HEK293 (cell line): Measurements from ENCODE around the gene PET100.
A peak's percentile ranks its signal among the peaks of the same experiment; 100 is the strongest.

Source experiments
- CTCF ChIA-PET: fragments of 350-600 bp; formaldehyde crosslinking; extraction: SDS; loops from one replicate; lab custom pipeline; 2021; ENCODE audit warnings: antibody characterized with exemption; lab: Yijun Ruan, JAX
- POLR2A ChIA-PET: fragments of 300-600 bp; formaldehyde crosslinking; extraction: SDS; loops from one replicate; lab custom pipeline; 2020; ENCODE audit warnings: antibody characterized with exemption, inconsistent platforms; lab: Yijun Ruan, JAX
- H3K27ac ChIP-seq: fragments of 200-500 bp; sonication (Bioruptor generic); 2 replicates; pipeline ENCODE4 v1.5.1; 2014; ENCODE audit warnings: low read depth, low read length, control low read depth, inconsistent platforms; ENCODE audit errors: extremely low read depth
- H3K36me3 ChIP-seq, 2 experiments: fragments of 200-500 bp in 1 of 2; sonication (Bioruptor generic) in 1 of 2; 1 replicate in 1 of 2; 2 replicates in 1 of 2; pipeline ENCODE4 v1.5.1; 2014 to 2017; ENCODE audit warnings: inconsistent platforms in 2 of 2, low read length in 2 of 2; ENCODE audit not compliant: control insufficient read depth in 2 of 2, insufficient read depth in 1 of 2
- H3K4me1 ChIP-seq: fragments of 200-500 bp; sonication (Bioruptor generic); 2 replicates; pipeline ENCODE4 v1.5.1; 2014; ENCODE audit warnings: mild to moderate bottlenecking, low read length, inconsistent platforms; ENCODE audit not compliant: control insufficient read depth, insufficient read depth
- H3K4me3 ChIP-seq: 2 replicates; pipeline ENCODE4 v1.5.1; 2011; ENCODE audit warnings: low read depth, mild to moderate bottlenecking, control low read depth, low read length, moderate library complexity
- H3K9me3 ChIP-seq: fragments of 200-500 bp; sonication (Bioruptor generic); 2 replicates; pipeline ENCODE4 v1.5.1; 2014; ENCODE audit warnings: low read depth, low read length, inconsistent platforms; ENCODE audit not compliant: control insufficient read depth, insufficient read depth
- BCL11B ChIP-seq: fragments of 450-650 bp; formaldehyde crosslinking; IDR thresholded peaks from 2 replicates; pipeline ENCODE4 v1.5.1; 2016; ENCODE audit warnings: low read depth, missing biosample characterization, missing genetic modification characterization
- GLIS1 ChIP-seq: fragments of 450-650 bp; formaldehyde crosslinking; IDR thresholded peaks from 2 replicates; pipeline ENCODE4 v1.5.1; 2016; ENCODE audit warnings: missing biosample characterization, missing genetic modification characterization
- GLIS2 ChIP-seq: fragments of 450-650 bp; formaldehyde crosslinking; IDR thresholded peaks from 2 replicates; pipeline ENCODE4 v1.5.1; 2016; ENCODE audit warnings: missing biosample characterization, missing genetic modification characterization
- HOXD13 ChIP-seq: sonication (generic); formaldehyde crosslinking; IDR thresholded peaks from 2 replicates; pipeline ENCODE4 v1.8.0; 2022; ENCODE audit warnings: missing genetic modification reagents, borderline replicate concordance
- KLF10 ChIP-seq: fragments of 450-650 bp; IDR thresholded peaks from 2 replicates; pipeline ENCODE4 v1.5.1; 2018; ENCODE audit warnings: missing biosample characterization, mild to moderate bottlenecking, missing genetic modification characterization
- KLF16 ChIP-seq: fragments of 450-650 bp; formaldehyde crosslinking; IDR thresholded peaks from 2 replicates; pipeline ENCODE4 v1.5.1; 2017; ENCODE audit warnings: missing biosample characterization, missing genetic modification characterization
- KLF9 ChIP-seq: fragments of 450-650 bp; formaldehyde crosslinking; IDR thresholded peaks from 2 replicates; pipeline ENCODE4 v1.5.1; 2016; ENCODE audit warnings: missing biosample characterization, missing genetic modification characterization, low read depth
- OVOL3 ChIP-seq: fragments of 450-650 bp; formaldehyde crosslinking; IDR thresholded peaks from 2 replicates; pipeline ENCODE4 v1.5.1; 2016; ENCODE audit warnings: missing biosample characterization, missing genetic modification characterization
- RBAK ChIP-seq: fragments of 450-650 bp; formaldehyde crosslinking; IDR thresholded peaks from 2 replicates; pipeline ENCODE4 v1.5.1; 2016; ENCODE audit warnings: missing biosample characterization, missing genetic modification characterization
- ZBTB1 ChIP-seq: fragments of 450-650 bp; formaldehyde crosslinking; IDR thresholded peaks from 2 replicates; pipeline ENCODE4 v1.5.1; 2016; ENCODE audit warnings: missing biosample characterization, missing genetic modification characterization
- ZBTB21 ChIP-seq: fragments of 450-650 bp; formaldehyde crosslinking; IDR thresholded peaks from 2 replicates; pipeline ENCODE4 v1.5.1; 2017; ENCODE audit warnings: missing biosample characterization, missing genetic modification characterization
- ZEB2 ChIP-seq: fragments of 450-650 bp; formaldehyde crosslinking; IDR thresholded peaks from 2 replicates; pipeline ENCODE4 v1.5.1; 2016; ENCODE audit warnings: missing biosample characterization, missing genetic modification characterization
- ZFP3 ChIP-seq: fragments of 450-650 bp; formaldehyde crosslinking; IDR thresholded peaks from 2 replicates; pipeline ENCODE4 v1.5.1; 2016; ENCODE audit warnings: low read depth, missing biosample characterization, missing genetic modification characterization
- ZNF138 ChIP-seq: fragments of 450-650 bp; formaldehyde crosslinking; IDR thresholded peaks from 2 replicates; pipeline ENCODE4 v1.5.1; 2016; ENCODE audit warnings: missing biosample characterization, missing genetic modification characterization, borderline replicate concordance
- ZNF2 ChIP-seq: fragments of 450-650 bp; formaldehyde crosslinking; IDR thresholded peaks from 2 replicates; pipeline ENCODE4 v1.5.1; 2016; ENCODE audit warnings: missing biosample characterization, missing genetic modification characterization
- ZNF239 ChIP-seq: fragments of 450-650 bp; formaldehyde crosslinking; IDR thresholded peaks from 2 replicates; pipeline ENCODE4 v1.5.1; 2016; ENCODE audit warnings: missing biosample characterization, missing genetic modification characterization
- ZNF37A ChIP-seq: fragments of 450-650 bp; IDR thresholded peaks from 2 replicates; pipeline ENCODE4 v1.5.1; 2018; ENCODE audit warnings: missing biosample characterization, missing genetic modification characterization
- ZNF514 ChIP-seq: fragments of 450-650 bp; formaldehyde crosslinking; IDR thresholded peaks from 2 replicates; pipeline ENCODE4 v1.5.1; 2016; ENCODE audit warnings: missing biosample characterization, missing genetic modification characterization
- ZNF521 ChIP-seq: fragments of 450-650 bp; formaldehyde crosslinking; IDR thresholded peaks from 2 replicates; pipeline ENCODE4 v1.5.1; 2017; ENCODE audit warnings: missing biosample characterization, mild to moderate bottlenecking, missing genetic modification characterization
- ZNF629 ChIP-seq: fragments of 450-650 bp; formaldehyde crosslinking; IDR thresholded peaks from 2 replicates; pipeline ENCODE4 v1.5.1; 2017; ENCODE audit warnings: missing biosample characterization, missing genetic modification characterization
- ZNF791 ChIP-seq: fragments of 450-650 bp; formaldehyde crosslinking; IDR thresholded peaks from 2 replicates; pipeline ENCODE4 v1.5.1; 2016; ENCODE audit warnings: missing biosample characterization, missing genetic modification characterization
- ZNF837 ChIP-seq: fragments of 450-650 bp; formaldehyde crosslinking; IDR thresholded peaks from 2 replicates; pipeline ENCODE4 v1.5.1; 2016; ENCODE audit warnings: missing biosample characterization, missing genetic modification characterization
- TF ChIP-seq, protein P1 (sequence below): fragments of 450-650 bp; formaldehyde crosslinking; IDR thresholded peaks from 2 replicates; pipeline ENCODE4 v1.5.1; 2016; ENCODE audit warnings: missing biosample characterization, missing genetic modification characterization
- TF ChIP-seq, protein P2 (sequence below): fragments of 450-650 bp; formaldehyde crosslinking; IDR thresholded peaks from 2 replicates; pipeline ENCODE4 v1.5.1; 2016; ENCODE audit warnings: missing biosample characterization, missing genetic modification characterization
- TF ChIP-seq, protein P3 (sequence below): fragments of 450-650 bp; formaldehyde crosslinking; IDR thresholded peaks from 2 replicates; pipeline ENCODE4 v1.5.1; 2016; ENCODE audit warnings: missing biosample characterization, missing genetic modification characterization

Gene PET100

DNA sequence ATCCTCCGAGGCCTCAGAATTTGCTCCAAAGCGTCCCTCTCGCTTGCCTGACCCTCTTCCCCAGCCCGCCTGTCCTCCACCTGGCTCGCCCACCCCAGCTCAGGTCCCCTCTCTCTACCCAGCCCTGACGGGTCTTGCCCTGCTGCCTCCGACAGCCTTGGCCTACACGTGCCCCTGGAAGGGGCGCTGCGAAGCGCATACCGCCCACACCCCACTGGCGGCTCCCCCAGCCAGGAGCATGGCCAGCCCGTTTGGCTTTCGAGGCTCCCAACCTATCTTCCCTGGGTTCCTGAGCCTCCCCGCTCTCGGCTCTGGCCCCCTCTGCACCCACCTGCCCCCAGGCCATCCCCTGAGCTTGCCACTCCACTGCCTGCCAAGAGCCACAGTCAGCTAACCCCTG, 4.8 kb upstream of the PET100 start (continued):
- TF ChIP-seq RBAK (tag by site-specific recombination) = no peak
- TF ChIP-seq, protein P1, sequence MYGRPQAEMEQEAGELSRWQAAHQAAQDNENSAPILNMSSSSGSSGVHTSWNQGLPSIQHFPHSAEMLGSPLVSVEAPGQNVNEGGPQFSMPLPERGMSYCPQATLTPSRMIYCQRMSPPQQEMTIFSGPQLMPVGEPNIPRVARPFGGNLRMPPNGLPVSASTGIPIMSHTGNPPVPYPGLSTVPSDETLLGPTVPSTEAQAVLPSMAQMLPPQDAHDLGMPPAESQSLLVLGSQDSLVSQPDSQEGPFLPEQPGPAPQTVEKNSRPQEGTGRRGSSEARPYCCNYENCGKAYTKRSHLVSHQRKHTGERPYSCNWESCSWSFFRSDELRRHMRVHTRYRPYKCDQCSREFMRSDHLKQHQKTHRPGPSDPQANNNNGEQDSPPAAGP = no peak
- no peak for TF ChIP-seq ZNF2 (tag by site-specific recombination)
- TF ChIP-seq ZNF514 = no peak

DNA sequence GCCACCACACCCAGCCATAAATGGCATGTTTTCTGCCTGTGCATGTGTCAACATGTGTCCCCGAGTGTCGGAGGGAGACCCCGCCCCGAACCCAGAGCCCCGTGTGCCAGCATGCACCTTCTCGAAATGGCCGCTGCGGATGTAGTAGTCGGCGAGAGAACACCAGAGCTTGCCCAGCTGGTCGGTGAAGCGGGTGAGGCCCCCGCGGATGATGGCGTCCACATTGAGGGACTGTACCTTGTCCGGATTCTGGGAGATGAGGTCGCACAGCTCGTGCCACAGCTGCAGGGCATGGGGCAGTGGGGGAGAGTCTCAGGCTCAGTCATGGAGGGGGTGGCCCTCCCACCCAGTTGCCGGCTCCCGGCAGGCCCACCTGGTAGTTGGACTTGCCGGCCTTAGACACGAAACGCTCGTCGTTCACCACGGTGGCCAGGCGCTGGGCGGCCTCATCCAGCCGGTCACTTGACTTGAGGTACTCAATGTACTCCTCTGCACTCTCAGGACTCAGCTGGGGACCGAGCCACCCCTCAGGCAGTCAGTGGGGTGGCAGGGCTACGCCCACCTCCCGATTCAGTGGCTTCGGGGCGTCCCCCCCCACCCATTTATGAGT, 3.7 kb upstream of the PET100 start:
- Histone ChIP-seq H3K27ac (no peak overlapping the region), H3K36me3 (peaks cover 0 to 64% of the 10 kb centered on the region in 2 experiments; a peak in 2 of 3 replicates), H3K4me3 (no peak overlapping the region), H3K4me1 (peaks cover 4% of the 10 kb centered on the region; the same call in 1 of the 2 replicates), H3K9me3 (no peaks in the 10 kb centered on the region)
- CTCF ChIA-PET = interaction anchor here (0.6 kb wide), 1 partner anchor 58 kb away, joined by 4 read pairs; no protein-coding TSS in a partner anchor
- POLR2A ChIA-PET = interaction anchor here (0.8 kb wide), 1 partner anchor 7 kb away, joined by 3 read pairs; the partner anchor contains the start of gene PCP2
- no peak for TF ChIP-seq OVOL3 (tag by site-specific recombination)
- TF ChIP-seq KLF16 (tag by site-specific recombination) = no peak
- no peak for TF ChIP-seq ZNF837 (tag by site-specific recombination)
- no peak for TF ChIP-seq ZNF791 (tag by site-specific recombination)
- no peak for TF ChIP-seq HOXD13
- TF ChIP-seq ZFP3 (tag by site-specific recombination) = no peak
- no peak for TF ChIP-seq ZBTB21 (tag by site-specific recombination)
- no peak for TF ChIP-seq ZEB2
- TF ChIP-seq GLIS2 = 0 out of 2 replicates have a peak, but pooled peaks have one; percentile 24

DNA sequence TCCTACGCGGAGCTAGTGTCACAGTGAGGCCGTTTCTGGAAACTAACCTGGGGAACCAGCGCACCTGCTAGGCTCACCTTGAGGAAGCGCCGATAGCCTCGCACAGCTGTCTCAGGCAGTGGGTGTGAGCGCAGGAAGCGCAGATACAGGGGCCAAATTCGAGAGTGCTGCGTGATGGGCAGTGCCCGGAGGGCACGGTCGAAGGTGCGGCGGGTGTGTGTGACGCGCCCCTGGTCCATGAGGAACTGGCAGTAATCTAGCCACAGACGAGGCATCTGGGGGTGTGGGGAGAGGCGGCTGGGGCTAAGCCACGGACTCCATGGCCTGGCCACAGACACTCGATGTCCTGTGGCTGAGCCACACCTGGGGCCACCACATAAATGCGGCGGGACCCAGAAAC, 2.4 kb upstream of the PET100 start:
- no peaks in the 10 kb centered on the region for H3K9me3 ChIP-seq
- H3K4me3 ChIP-seq = no peak overlapping the region
- CTCF ChIA-PET = interaction anchor here (1.1 kb wide), 1 partner anchor 59 kb away, joined by 3 read pairs; no protein-coding TSS in a partner anchor
- H3K36me3 ChIP-seq = peaks cover 0 to 59% of the 10 kb centered on the region in 2 experiments; a peak in 2 of 3 replicates
- no peak overlapping the region for H3K27ac ChIP-seq
- TF ChIP-seq, protein P2, sequence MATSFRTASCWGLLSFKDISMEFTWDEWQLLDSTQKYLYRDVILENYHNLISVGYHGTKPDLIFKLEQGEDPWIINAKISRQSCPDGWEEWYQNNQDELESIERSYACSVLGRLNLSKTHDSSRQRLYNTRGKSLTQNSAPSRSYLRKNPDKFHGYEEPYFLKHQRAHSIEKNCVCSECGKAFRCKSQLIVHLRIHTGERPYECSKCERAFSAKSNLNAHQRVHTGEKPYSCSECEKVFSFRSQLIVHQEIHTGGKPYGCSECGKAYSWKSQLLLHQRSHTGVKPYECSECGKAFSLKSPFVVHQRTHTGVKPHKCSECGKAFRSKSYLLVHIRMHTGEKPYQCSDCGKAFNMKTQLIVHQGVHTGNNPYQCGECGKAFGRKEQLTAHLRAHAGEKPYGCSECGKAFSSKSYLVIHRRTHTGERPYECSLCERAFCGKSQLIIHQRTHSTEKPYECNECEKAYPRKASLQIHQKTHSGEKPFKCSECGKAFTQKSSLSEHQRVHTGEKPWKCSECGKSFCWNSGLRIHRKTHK (tag by site-specific recombination) = no peak
- TF ChIP-seq GLIS1 (no peak), ZNF521 (tag by site-specific recombination) (no peak), KLF9 (tag by site-specific recombination) (no peak), ZNF239 (no peak), KLF10 (no peak), ZBTB1 (tag by site-specific recombination) (no peak), ZNF837 (tag by site-specific recombination) (no peak), BCL11B (tag by site-specific recombination) (no peak), ZNF138 (tag by site-specific recombination) (no peak), ZNF37A (tag by site-specific recombination) (no peak), ZNF629 (tag by site-specific recombination) (no peak), HOXD13 (no peak)
- TF ChIP-seq, protein P3, sequence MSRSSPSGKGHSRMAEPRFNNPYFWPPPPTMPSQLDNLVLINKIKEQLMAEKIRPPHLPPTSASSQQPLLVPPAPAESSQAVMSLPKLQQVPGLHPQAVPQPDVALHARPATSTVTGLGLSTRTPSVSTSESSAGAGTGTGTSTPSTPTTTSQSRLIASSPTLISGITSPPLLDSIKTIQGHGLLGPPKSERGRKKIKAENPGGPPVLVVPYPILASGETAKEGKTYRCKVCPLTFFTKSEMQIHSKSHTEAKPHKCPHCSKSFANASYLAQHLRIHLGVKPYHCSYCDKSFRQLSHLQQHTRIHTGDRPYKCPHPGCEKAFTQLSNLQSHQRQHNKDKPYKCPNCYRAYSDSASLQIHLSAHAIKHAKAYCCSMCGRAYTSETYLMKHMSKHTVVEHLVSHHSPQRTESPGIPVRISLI (tag by site-specific recombination) = no peak
- TF ChIP-seq, all 188 proteins: peak for 0
- POLR2A ChIA-PET = no interaction called here
- H3K4me1 ChIP-seq = peaks cover 4% of the 10 kb centered on the region; the same call in 1 of the 2 replicates
